ENCODE results near the gene LIPT2. TPM values are rescaled to one million over a fixed set of nuclear protein-coding genes. Genes with fewer than 3 reads are reported as not detected.

The LIPT2 gene
- total and polyA plus RNA-seq, 2 donors (not counting 1 experiment from before 2014, with no cell fraction given), result 6.5 to 8.3 TPM

DNA sequence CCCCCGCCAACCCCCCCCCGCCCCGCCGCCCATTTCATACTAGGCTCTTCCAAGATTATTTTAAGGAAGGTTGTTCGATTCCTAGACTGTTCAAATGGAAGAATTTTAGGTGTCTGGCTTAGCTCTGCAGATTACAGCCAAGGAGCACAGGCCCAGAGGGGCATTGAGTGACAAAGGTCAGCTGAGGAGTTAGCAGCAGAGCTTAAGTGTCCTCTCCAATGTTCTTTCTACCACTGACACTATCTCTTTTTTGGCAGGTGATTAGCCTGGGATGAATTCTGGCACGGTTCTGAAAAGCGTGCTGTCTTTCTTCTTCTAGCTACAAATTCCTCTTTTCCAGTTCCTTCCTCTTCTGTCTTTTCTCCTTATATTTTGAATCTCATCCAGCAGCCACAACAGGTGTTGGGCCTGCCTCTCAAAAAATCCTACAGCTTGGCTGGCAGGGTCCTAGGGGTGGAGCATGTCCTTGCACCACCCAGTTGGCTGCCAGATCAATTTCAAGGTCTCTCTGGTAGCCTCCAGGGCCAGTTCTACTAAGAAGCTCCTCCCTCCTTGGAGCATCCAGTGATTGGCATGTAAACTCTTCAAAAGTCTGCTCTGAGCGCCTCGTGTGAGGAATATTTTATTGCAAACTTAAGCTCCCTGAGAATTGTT lies 49.2 kb downstream of the LIPT2 start:
- DNase-seq, result no peak
- H2AFZ ChIP-seq (ENCODE audit: insufficient read depth, low read depth, low read length, poor library complexity, severe bottlenecking), result no peak overlapping the region
- H3K4me1 ChIP-seq (ENCODE audit: control insufficient read depth in 2 of 2, insufficient read depth in 2 of 2, low read length in 2 of 2), result peaks cover 0 to 1% of the 10 kb centered on the region in 2 donors
- no peaks in the 10 kb centered on the region for H4K20me1 ChIP-seq (ENCODE audit: control insufficient read depth, insufficient read depth, low read length, poor library complexity, severe bottlenecking)
- Mint-ChIP-seq H3K27me3 (peaks cover 36% of the 10 kb centered on the region), H3K4me1 (no peaks in the 10 kb centered on the region), H3K27ac (no peak overlapping the region), H3K9me3 (ENCODE audit: insufficient read depth) (no peaks in the 10 kb centered on the region), H3K4me3 (no peak overlapping the region)
- POLR2A ChIA-PET, result no interaction called here
- CTCF ChIA-PET, result interaction anchor here (1.0 to 12.1 kb wide), 5 partner anchors 10 to 59 kb away, joined by 3 to 325 read pairs (median 5); no protein-coding TSS in a partner anchor
- H3K9me3 ChIP-seq (ENCODE audit: control extremely low read depth in 1 of 3, control insufficient read depth in 2 of 3, insufficient read depth in 1 of 3, low read length in 2 of 3), result peaks cover 2 to 7% (median 3%) of the 10 kb centered on the region in 3 donors
- no peak for ATAC-seq (ENCODE audit: low read depth)
- no peak overlapping the region for H3K4me2 ChIP-seq (replicated peaks; ENCODE audit: low read depth, low read length, poor library complexity, severe bottlenecking)
- no peak for TF ChIP-seq EZH2 (IDR thresholded peaks at IDR 0.05; ENCODE audit: borderline replicate concordance, insufficient read depth, low read depth, low read length, poor library complexity, severe bottlenecking)
- TF ChIP-seq CTCF (IDR thresholded peaks at IDR 0.05), result no peak
- intact Hi-C loops (cut with micrococcal nuclease), result no loop called here
- WGBS (ENCODE audit: insufficient coverage), result 48% methylated on average over 2 of the region's 9 CpGs
- H3K4me3 ChIP-seq (ENCODE audit: control extremely low read depth in 1 of 5, extremely low read depth in 1 of 5, insufficient read depth in 1 of 5, low read depth in 2 of 5, low read length in 4 of 5), result no peak overlapping the region
- no peak overlapping the region for H3K27ac ChIP-seq (ENCODE audit: low read length in 2 of 2)
- H3K79me2 ChIP-seq (ENCODE audit: control insufficient read depth, insufficient read depth, low read length), result no peaks in the 10 kb centered on the region
- peaks cover 0 to 8% (median 1%) of the 10 kb centered on the region in 4 experiments for H3K27me3 ChIP-seq (replicated peaks in 1 of 4; ENCODE audit: control extremely low read depth in 1 of 4, control insufficient read depth in 3 of 4, insufficient read depth in 4 of 4, low read length in 3 of 4)
- no peaks in the 10 kb centered on the region for H3K36me3 ChIP-seq (replicated peaks in 1 of 2; ENCODE audit: control extremely low read depth in 1 of 2, control insufficient read depth in 1 of 2, extremely low read depth in 1 of 2, insufficient read depth in 2 of 2, low read length in 1 of 2)
- no peak overlapping the region for H3K9ac ChIP-seq (ENCODE audit: low read length)

- ChIA-PET POLR2A (no interaction called here), CTCF (interaction anchor here (1.3 to 12.1 kb wide), 4 partner anchors 9 to 54 kb away, joined by 3 to 325 read pairs (median 7); no protein-coding TSS in a partner anchor)
- Histone ChIP-seq H2AFZ (ENCODE audit: insufficient read depth, low read depth, low read length, poor library complexity, severe bottlenecking) (no peak overlapping the region), H3K9ac (ENCODE audit: low read length) (no peak overlapping the region), H3K27ac (ENCODE audit: low read length in 2 of 2) (no peak overlapping the region), H3K4me1 (ENCODE audit: control insufficient read depth in 2 of 2, insufficient read depth in 2 of 2, low read length in 2 of 2) (no peaks in the 10 kb centered on the region), H3K4me3 (ENCODE audit: control extremely low read depth in 1 of 5, extremely low read depth in 1 of 5, insufficient read depth in 1 of 5, low read depth in 2 of 5, low read length in 4 of 5) (no peak overlapping the region), H4K20me1 (ENCODE audit: control insufficient read depth, insufficient read depth, low read length, poor library complexity, severe bottlenecking) (no peaks in the 10 kb centered on the region), H3K36me3 (replicated peaks in 1 of 2; ENCODE audit: control extremely low read depth in 1 of 2, control insufficient read depth in 1 of 2, extremely low read depth in 1 of 2, insufficient read depth in 2 of 2, low read length in 1 of 2) (no peaks in the 10 kb centered on the region), H3K4me2 (replicated peaks; ENCODE audit: low read depth, low read length, poor library complexity, severe bottlenecking) (no peak overlapping the region), H3K27me3 (replicated peaks in 1 of 4; ENCODE audit: control extremely low read depth in 1 of 4, control insufficient read depth in 3 of 4, insufficient read depth in 4 of 4, low read length in 3 of 4) (peaks cover 0 to 8% (median 1%) of the 10 kb centered on the region in 4 experiments), H3K79me2 (ENCODE audit: control insufficient read depth, insufficient read depth, low read length) (no peaks in the 10 kb centered on the region), H3K9me3 (ENCODE audit: control extremely low read depth in 1 of 3, control insufficient read depth in 2 of 3, insufficient read depth in 1 of 3, low read length in 2 of 3) (peaks cover 2 to 7% (median 3%) of the 10 kb centered on the region in 3 donors)
- DNase-seq, result no peak
- peaks cover 36% of the 10 kb centered on the region for H3K27me3 Mint-ChIP-seq
- no peak for TF ChIP-seq CTCF (IDR thresholded peaks at IDR 0.05)
- TF ChIP-seq EZH2 (IDR thresholded peaks at IDR 0.05; ENCODE audit: borderline replicate concordance, insufficient read depth, low read depth, low read length, poor library complexity, severe bottlenecking), result no peak
- H3K4me1 Mint-ChIP-seq, result no peaks in the 10 kb centered on the region
- WGBS (ENCODE audit: insufficient coverage), result 94% methylated on average over 6 of the region's 8 CpGs
- H3K27ac Mint-ChIP-seq, result no peak overlapping the region
- no peak for ATAC-seq (ENCODE audit: low read depth)
- no peaks in the 10 kb centered on the region for H3K9me3 Mint-ChIP-seq (ENCODE audit: insufficient read depth)
- H3K4me3 Mint-ChIP-seq, result no peak overlapping the region
- intact Hi-C loops (cut with micrococcal nuclease), result no loop called here
These were observed 50.3 kb downstream of the LIPT2 start for GRCh38 chr11:74443071-74443864.
